DND-41 (cell line): ENCODE results near the gene NOS1.

ENCODE experiments used
- EZH2 ChIP-seq: IDR thresholded peaks from 3 replicates; pipeline ENCODE4 v1.6.1; 2012; ENCODE audit warnings: borderline replicate concordance, low read depth, mild to moderate bottlenecking, moderate library complexity, low read length, inconsistent platforms; ENCODE audit not compliant: severe bottlenecking
- TF ChIP-seq, protein P1 (sequence below): IDR thresholded peaks from 2 replicates; pipeline ENCODE4 v1.5.1; 2012; ENCODE audit warnings: borderline replicate concordance, low read length, moderate library complexity, mild to moderate bottlenecking; ENCODE audit not compliant: poor library complexity, severe bottlenecking; ENCODE audit errors: extremely low read depth

DNA sequence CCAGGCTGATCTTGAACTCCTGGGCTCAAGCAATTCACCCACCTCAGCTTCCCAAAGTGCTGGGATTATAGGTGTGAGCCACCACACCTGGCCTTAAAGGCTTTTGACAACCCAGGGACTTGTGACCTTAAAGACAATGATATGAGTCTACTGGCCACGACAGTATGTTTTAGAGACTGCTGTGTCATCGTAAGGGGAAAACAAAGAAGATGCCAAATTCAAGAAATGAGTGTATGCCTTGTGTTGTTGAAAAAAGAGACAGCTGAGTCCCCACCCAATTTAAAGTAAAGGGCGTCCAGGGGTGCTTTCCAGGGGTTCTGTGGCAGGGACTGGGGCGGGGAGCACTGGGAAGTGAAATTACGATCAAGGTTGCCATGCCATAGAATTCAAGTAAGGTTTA, 144.7 kb downstream of the NOS1 start:
- TF ChIP-seq, protein P1, sequence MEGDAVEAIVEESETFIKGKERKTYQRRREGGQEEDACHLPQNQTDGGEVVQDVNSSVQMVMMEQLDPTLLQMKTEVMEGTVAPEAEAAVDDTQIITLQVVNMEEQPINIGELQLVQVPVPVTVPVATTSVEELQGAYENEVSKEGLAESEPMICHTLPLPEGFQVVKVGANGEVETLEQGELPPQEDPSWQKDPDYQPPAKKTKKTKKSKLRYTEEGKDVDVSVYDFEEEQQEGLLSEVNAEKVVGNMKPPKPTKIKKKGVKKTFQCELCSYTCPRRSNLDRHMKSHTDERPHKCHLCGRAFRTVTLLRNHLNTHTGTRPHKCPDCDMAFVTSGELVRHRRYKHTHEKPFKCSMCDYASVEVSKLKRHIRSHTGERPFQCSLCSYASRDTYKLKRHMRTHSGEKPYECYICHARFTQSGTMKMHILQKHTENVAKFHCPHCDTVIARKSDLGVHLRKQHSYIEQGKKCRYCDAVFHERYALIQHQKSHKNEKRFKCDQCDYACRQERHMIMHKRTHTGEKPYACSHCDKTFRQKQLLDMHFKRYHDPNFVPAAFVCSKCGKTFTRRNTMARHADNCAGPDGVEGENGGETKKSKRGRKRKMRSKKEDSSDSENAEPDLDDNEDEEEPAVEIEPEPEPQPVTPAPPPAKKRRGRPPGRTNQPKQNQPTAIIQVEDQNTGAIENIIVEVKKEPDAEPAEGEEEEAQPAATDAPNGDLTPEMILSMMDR = no peak
- TF ChIP-seq EZH2 = no peak
